WTC11 (cell line): ENCODE results near the gene EIF5A. TPM values are rescaled to one million over a fixed set of nuclear protein-coding genes. Genes with fewer than 3 reads are reported as not detected.

Experiments
- ATAC-seq: fragments of 200-7000 bp; cut with Tn5 transposase; 2 replicates; pipeline ENCODE4 v1.10.0; 2021; ENCODE audit warnings: mild to moderate bottlenecking, moderate library complexity
- CTCF ChIA-PET: fragments of 300-600 bp; sonication (Branson Sonifier 250); formaldehyde crosslinking; loops from one replicate; lab custom pipeline; 2021; ENCODE audit warnings: antibody characterized with exemption; lab: Charles Lee
- POLR2A ChIA-PET: fragments of 350-600 bp; sonication (Branson Sonifier 250); formaldehyde crosslinking; loops from one replicate; lab custom pipeline; 2021; ENCODE audit warnings: antibody characterized with exemption; lab: Charles Lee
- DNase-seq: peaks from one replicate; pipeline ENCODE4 v3.0.0; 2021; ENCODE audit warnings: low spot score
- H3K27ac Mint-ChIP-seq: 2 replicates; pipeline ENCODE4 v1.8.0; 2021; ENCODE audit warnings: mixed read lengths
- H3K27me3 Mint-ChIP-seq: 2 replicates; pipeline ENCODE4 v1.8.0; 2021; ENCODE audit warnings: low read depth, mild to moderate bottlenecking, moderate library complexity, mixed read lengths
- H3K36me3 Mint-ChIP-seq: 2 replicates; pipeline ENCODE4 v1.8.0; 2021; ENCODE audit warnings: mixed read lengths
- H3K4me1 Mint-ChIP-seq: 2 replicates; pipeline ENCODE4 v1.8.0; 2022; ENCODE audit warnings: mixed read lengths
- H3K4me3 Mint-ChIP-seq: 2 replicates; pipeline ENCODE4 v1.8.0; 2021; ENCODE audit warnings: mild to moderate bottlenecking, moderate library complexity, mixed read lengths
- H3K9me3 Mint-ChIP-seq: 2 replicates; pipeline ENCODE4 v1.8.0; 2021; ENCODE audit warnings: mixed read lengths
- CREB1 ChIP-seq: sonication (generic); formaldehyde crosslinking; IDR thresholded peaks from 2 replicates; pipeline ENCODE4 v1.8.0; 2023; ENCODE audit warnings: mild to moderate bottlenecking, missing genetic modification reagents
- CREM ChIP-seq: sonication (generic); formaldehyde crosslinking; IDR thresholded peaks from 2 replicates; pipeline ENCODE4 v1.8.1; 2022; ENCODE audit warnings: mild to moderate bottlenecking, missing genetic modification reagents, moderate library complexity
- ELF4 ChIP-seq: sonication (generic); formaldehyde crosslinking; IDR thresholded peaks from 2 replicates; pipeline ENCODE4 v1.8.1; 2022; ENCODE audit warnings: low read depth, mild to moderate bottlenecking, moderate library complexity, missing genetic modification reagents
- ESRRA ChIP-seq: sonication (generic); formaldehyde crosslinking; IDR thresholded peaks from 2 replicates; pipeline ENCODE4 v1.8.1; 2022; ENCODE audit warnings: mild to moderate bottlenecking, missing genetic modification reagents, borderline replicate concordance
- FOXK1 ChIP-seq: sonication (generic); formaldehyde crosslinking; IDR thresholded peaks from 2 replicates; pipeline ENCODE4 v1.8.0; 2022; ENCODE audit warnings: mild to moderate bottlenecking, moderate library complexity, missing genetic modification reagents
- NFYB ChIP-seq: sonication (generic); formaldehyde crosslinking; conservative IDR thresholded peaks from 2 replicates; pipeline ENCODE4 v1.8.0; 2022; ENCODE audit warnings: low read depth, missing genetic modification reagents
- NR1H2 ChIP-seq: sonication (generic); formaldehyde crosslinking; IDR thresholded peaks from 2 replicates; pipeline ENCODE4 v1.9.0; 2021; ENCODE audit warnings: mild to moderate bottlenecking, moderate library complexity, missing genetic modification reagents
- TP53 ChIP-seq: sonication (generic); formaldehyde crosslinking; IDR thresholded peaks from 2 replicates; pipeline ENCODE4 v1.8.1; 2023; ENCODE audit warnings: mild to moderate bottlenecking, missing genetic modification reagents
- ZNF232 ChIP-seq: sonication (generic); formaldehyde crosslinking; IDR thresholded peaks from 2 replicates; pipeline ENCODE4 v1.8.0; 2022; ENCODE audit warnings: mild to moderate bottlenecking, missing genetic modification reagents
- ZNF396 ChIP-seq: fragments of 250-450 bp; sonication (Bioruptor Pico); IDR thresholded peaks from 2 replicates; pipeline ENCODE4 v1.8.0; 2021; ENCODE audit warnings: mild to moderate bottlenecking, moderate library complexity, borderline replicate concordance
- total RNA-seq: library from RNA; stranded (reverse); gene quantifications from 3 replicates; pipeline ENCODE4 v1.2.3, GENCODE V29; 2021
- TF ChIP-seq, protein P1 (sequence below): fragments of 250-450 bp; sonication (Bioruptor Pico); IDR thresholded peaks from 2 replicates; pipeline ENCODE4 v1.8.0; 2021; ENCODE audit warnings: mild to moderate bottlenecking
- TF ChIP-seq, protein P2 (sequence below): fragments of 200-600 bp; IDR thresholded peaks from 2 replicates; pipeline ENCODE4 v1.8.0; 2022; ENCODE audit warnings: antibody characterized with exemption
- TF ChIP-seq, protein P3 (sequence below): sonication (generic); formaldehyde crosslinking; IDR thresholded peaks from 2 replicates; pipeline ENCODE4 v1.8.0; 2023; ENCODE audit warnings: missing genetic modification reagents, mild to moderate bottlenecking, borderline replicate concordance
- TF ChIP-seq, protein P4 (sequence below): sonication (generic); formaldehyde crosslinking; IDR thresholded peaks from 2 replicates; pipeline ENCODE4 v1.8.0; 2022; ENCODE audit warnings: mild to moderate bottlenecking, missing genetic modification reagents
- TF ChIP-seq, protein P5 (sequence below): sonication (generic); formaldehyde crosslinking; IDR thresholded peaks from 2 replicates; pipeline ENCODE4 v1.8.1; 2023; ENCODE audit warnings: mild to moderate bottlenecking, missing genetic modification reagents, moderate library complexity

Gene EIF5A
- total RNA-seq, 1 experiment from 2014 or later, result 1,021 TPM

DNA sequence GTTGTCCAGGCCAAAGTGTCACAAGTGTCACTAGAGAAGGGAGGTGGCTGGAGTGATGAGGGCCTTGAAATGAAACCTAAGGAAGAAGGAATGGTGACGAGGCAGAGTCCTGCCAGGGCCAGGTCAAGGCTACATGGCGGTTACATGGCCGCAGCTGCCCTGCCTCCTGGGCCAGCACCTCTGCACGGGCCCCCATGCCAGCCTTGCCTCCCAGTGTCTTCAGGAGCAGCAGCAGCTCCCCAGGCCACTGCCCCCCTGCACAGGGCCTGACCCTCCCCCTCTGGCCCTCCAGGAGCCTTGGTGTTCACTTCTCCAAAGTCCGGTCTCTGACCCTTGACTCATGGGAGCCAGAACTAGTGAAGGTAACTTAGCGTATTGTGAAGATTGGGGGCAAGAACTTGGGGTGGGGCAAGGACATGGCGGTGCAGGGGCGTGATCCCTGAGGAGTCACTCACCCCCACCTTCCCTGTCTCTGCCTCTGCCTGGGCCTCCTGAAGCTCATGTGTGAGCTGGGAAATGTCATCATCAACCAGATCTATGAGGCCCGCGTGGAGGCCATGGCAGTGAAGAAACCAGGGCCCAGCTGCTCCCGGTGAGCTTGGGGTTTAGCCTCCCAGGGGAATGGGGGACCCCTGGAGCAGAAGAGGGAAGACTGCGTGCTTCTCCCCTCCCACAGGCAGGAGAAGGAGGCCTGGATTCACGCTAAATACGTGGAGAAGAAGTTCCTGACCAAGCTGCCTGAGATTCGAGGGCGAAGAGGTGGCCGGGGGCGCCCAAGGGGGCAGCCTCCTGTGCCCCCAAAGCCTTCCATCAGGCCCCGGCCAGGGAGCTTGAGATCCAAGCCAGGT lies 40.4 kb downstream of the EIF5A start (continued):
- TF ChIP-seq, protein P1, sequence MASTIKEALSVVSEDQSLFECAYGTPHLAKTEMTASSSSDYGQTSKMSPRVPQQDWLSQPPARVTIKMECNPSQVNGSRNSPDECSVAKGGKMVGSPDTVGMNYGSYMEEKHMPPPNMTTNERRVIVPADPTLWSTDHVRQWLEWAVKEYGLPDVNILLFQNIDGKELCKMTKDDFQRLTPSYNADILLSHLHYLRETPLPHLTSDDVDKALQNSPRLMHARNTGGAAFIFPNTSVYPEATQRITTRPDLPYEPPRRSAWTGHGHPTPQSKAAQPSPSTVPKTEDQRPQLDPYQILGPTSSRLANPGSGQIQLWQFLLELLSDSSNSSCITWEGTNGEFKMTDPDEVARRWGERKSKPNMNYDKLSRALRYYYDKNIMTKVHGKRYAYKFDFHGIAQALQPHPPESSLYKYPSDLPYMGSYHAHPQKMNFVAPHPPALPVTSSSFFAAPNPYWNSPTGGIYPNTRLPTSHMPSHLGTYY (CRISPR knock-in tag), result no peak
- TF ChIP-seq ELF4, result no peak
- TF ChIP-seq NR1H2, result no peak
- TF ChIP-seq TP53 (CRISPR knock-in tag), result no peak
- TF ChIP-seq, protein P2, sequence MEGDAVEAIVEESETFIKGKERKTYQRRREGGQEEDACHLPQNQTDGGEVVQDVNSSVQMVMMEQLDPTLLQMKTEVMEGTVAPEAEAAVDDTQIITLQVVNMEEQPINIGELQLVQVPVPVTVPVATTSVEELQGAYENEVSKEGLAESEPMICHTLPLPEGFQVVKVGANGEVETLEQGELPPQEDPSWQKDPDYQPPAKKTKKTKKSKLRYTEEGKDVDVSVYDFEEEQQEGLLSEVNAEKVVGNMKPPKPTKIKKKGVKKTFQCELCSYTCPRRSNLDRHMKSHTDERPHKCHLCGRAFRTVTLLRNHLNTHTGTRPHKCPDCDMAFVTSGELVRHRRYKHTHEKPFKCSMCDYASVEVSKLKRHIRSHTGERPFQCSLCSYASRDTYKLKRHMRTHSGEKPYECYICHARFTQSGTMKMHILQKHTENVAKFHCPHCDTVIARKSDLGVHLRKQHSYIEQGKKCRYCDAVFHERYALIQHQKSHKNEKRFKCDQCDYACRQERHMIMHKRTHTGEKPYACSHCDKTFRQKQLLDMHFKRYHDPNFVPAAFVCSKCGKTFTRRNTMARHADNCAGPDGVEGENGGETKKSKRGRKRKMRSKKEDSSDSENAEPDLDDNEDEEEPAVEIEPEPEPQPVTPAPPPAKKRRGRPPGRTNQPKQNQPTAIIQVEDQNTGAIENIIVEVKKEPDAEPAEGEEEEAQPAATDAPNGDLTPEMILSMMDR, result no peak
- TF ChIP-seq ZNF396, result no peak

DNA sequence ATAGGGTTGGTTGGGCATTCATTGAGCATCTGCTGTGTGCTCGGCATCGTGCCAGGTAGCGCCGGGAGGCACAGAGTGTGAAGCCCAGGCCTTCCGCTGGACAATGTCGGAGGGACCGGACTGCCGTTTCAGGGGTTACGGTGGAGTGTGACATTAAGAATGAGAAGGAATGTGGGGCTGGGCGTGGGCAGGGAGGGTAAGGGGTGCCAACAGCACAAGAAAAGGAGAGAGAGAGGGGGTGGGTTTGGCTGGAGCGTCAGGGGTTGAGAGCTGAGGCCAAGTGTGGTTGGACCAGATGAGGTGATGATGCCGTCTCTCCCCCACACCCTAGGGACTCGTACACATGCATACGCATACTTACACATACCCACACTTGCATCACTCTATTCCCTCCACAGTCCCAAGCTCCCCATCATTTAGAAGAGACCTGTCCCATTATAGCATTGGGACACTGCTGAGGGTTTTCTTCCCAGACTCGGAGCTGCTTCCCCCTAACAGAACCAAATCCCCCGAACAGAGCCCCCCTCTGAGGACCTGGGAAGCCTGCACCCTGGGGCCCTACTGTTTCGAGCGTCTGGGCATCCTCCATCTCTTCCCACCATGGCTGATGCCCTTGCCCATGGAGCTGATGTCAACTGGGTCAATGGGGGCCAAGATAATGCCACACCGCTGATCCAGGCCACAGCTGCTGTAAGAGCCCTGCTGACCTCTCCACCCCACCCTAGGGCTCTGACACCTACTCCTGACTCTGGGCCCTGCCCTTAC lies 41.2 kb downstream of the EIF5A start:
- ATAC-seq, result no peak
- Mint-ChIP-seq H3K36me3 (no peaks in the 10 kb centered on the region), H3K27ac (no peak overlapping the region), H3K27me3 (peaks cover 6% of the 10 kb centered on the region), H3K9me3 (no peaks in the 10 kb centered on the region), H3K4me3 (no peak overlapping the region; the same call in 1 of the 2 replicates), H3K4me1 (peaks cover 21% of the 10 kb centered on the region)
- TF ChIP-seq, protein P3, sequence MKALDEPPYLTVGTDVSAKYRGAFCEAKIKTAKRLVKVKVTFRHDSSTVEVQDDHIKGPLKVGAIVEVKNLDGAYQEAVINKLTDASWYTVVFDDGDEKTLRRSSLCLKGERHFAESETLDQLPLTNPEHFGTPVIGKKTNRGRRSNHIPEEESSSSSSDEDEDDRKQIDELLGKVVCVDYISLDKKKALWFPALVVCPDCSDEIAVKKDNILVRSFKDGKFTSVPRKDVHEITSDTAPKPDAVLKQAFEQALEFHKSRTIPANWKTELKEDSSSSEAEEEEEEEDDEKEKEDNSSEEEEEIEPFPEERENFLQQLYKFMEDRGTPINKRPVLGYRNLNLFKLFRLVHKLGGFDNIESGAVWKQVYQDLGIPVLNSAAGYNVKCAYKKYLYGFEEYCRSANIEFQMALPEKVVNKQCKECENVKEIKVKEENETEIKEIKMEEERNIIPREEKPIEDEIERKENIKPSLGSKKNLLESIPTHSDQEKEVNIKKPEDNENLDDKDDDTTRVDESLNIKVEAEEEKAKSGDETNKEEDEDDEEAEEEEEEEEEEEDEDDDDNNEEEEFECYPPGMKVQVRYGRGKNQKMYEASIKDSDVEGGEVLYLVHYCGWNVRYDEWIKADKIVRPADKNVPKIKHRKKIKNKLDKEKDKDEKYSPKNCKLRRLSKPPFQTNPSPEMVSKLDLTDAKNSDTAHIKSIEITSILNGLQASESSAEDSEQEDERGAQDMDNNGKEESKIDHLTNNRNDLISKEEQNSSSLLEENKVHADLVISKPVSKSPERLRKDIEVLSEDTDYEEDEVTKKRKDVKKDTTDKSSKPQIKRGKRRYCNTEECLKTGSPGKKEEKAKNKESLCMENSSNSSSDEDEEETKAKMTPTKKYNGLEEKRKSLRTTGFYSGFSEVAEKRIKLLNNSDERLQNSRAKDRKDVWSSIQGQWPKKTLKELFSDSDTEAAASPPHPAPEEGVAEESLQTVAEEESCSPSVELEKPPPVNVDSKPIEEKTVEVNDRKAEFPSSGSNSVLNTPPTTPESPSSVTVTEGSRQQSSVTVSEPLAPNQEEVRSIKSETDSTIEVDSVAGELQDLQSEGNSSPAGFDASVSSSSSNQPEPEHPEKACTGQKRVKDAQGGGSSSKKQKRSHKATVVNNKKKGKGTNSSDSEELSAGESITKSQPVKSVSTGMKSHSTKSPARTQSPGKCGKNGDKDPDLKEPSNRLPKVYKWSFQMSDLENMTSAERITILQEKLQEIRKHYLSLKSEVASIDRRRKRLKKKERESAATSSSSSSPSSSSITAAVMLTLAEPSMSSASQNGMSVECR (CRISPR knock-in tag), result no peak
- TF ChIP-seq, protein P4, sequence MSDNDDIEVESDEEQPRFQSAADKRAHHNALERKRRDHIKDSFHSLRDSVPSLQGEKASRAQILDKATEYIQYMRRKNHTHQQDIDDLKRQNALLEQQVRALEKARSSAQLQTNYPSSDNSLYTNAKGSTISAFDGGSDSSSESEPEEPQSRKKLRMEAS (CRISPR knock-in tag), result no peak
- TF ChIP-seq CREM (CRISPR knock-in tag), result no peak
- TF ChIP-seq CREB1, result no peak
- TF ChIP-seq NFYB (CRISPR knock-in tag), result no peak
- TF ChIP-seq ESRRA, result no peak
- no peak for TF ChIP-seq FOXK1 (CRISPR knock-in tag)
- TF ChIP-seq, protein P5, sequence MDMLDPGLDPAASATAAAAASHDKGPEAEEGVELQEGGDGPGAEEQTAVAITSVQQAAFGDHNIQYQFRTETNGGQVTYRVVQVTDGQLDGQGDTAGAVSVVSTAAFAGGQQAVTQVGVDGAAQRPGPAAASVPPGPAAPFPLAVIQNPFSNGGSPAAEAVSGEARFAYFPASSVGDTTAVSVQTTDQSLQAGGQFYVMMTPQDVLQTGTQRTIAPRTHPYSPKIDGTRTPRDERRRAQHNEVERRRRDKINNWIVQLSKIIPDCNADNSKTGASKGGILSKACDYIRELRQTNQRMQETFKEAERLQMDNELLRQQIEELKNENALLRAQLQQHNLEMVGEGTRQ, result no peak
- TF ChIP-seq ZNF232 (CRISPR knock-in tag), result no peak
- no peak for DNase-seq
- ChIA-PET POLR2A (interaction anchor here (0.9 to 4.5 kb wide), 5 partner anchors 12 to 201 kb away, joined by 3 to 22 read pairs (median 3); partner anchors contain the start of genes ACAP1, NEURL4 and SLC2A4), CTCF (interaction anchor here (0.6 to 3.2 kb wide), 7 partner anchors 12 to 241 kb away, joined by 3 to 27 read pairs (median 5); partner anchors contain the start of genes ACAP1 and NEURL4)
